Activated CD8-positive, alpha-beta memory T cell treated with anti-CD3 and anti-CD28 coated beads for 48 hours (primary cell): ENCODE results near the gene GGCT.

Experiments used
- DNase-seq, 3 experiments: peaks; one replicate each; pipeline ENCODE4 v3.0.0-alpha.2; 2020; ENCODE audit warnings: low read depth in 2 of 3, low spot score in 2 of 3

Gene GGCT

DNA sequence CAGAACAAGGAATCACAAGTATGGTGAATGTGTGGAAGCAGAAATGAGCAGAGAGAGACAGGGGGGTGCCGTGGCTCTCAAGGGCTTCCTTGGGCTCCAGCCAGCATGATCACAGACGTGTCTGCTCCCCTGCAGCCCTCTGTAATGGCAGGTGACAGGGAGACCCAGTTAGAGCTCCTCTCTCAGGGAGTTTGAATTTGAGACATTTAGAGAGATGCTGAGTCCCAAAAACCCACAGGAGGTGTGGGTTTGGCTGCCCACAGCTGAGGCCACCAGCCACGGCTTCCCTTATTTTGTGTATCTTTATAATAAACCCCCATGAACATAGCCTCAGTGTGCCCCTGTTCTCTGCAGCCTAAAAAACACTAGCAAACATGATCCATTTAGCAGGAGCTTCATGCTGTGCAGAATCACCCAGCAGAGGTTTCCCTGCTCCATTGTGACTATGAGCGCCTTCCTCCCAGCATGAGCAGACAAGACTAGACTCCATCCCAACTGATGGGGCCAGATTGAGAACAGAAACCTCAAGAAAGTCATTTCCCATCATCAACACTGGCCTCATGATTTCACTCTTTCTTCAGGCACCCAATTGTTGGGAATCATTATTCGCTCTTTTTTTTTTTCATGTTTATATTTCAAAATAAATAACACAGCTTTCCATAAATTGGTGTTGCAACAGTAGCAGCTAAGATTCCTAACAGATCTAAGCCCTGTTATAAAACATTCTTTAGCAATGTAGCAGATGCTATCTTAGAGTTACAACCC is 39.4 kb downstream of the GGCT start:
- no peak for DNase-seq

DNA sequence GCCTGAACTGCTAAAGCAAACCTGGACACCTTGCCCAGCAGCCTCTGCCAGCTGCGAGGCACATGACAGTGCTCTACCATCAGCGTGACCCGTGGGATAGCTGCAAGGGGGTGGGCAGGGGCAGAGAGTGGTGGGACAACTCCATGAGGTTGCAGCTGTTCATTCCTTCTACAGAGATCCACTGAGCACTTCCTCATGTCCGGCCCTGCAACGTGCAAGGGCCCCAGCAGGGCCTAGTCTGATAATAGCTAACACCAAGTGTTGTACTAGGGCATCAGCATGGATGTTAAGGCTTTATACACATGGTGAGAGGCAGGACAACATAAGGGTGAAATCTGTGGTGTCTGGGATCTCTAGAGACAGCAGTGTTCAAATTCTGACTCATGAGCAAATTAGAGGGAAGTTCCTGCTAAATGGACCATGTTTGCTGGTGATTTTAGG is 40.4 kb downstream of the GGCT start:
- no peak for DNase-seq

DNA sequence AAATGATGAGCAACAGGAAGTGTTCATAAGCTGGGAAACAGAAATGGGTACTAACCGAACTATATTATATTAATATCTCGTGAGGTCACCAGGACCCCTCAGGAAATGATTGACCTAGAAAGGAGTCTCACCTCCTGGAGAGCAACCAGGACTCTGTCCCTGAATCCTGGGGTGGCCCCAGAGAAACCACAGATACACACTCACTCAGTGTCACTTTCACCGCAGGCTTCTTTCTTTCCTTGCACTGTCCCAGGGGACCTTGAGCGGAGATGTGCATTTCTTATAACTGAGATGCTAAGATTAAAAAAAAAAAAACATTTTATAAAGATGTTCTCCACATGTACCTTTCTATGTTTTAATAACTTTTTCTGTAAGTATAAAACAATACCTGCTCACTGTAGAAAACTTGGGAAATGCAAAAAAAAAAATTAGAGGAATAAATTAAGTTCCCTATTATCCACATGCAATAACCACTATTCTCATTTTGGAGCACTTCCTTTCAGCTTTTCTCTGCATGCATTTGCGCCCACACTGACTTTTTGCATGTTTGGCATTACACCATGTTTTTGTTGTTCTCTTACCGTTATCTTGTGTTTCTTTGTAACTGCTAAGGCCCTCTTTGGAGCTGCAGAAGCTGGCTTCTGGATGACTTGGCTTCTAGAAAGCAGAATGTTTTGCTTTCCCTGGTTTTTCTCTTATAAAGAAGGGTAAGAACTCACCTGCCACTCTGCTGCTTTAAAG is 41.1 kb downstream of the GGCT start:
- DNase-seq = no peak

DNA sequence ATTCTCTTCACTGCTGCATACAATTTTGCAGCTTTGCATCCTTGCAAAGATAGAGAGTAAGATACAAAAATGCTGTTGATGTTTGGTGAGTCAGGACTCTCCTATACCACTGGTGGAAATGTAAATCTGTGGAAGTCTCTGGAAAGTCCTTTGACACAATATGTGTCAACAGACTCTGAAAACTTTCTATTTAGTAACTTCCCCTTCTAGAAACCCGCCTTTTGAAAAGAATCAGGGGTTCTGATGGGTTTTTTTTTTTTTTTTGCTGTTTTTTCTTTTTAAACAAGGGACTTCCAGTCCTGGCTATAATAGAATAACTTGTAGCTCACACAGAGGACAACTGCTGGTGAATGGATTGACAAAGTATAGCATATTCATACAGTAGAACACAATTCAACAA is 42.5 kb downstream of the GGCT start:
- DNase-seq = no peak

DNA sequence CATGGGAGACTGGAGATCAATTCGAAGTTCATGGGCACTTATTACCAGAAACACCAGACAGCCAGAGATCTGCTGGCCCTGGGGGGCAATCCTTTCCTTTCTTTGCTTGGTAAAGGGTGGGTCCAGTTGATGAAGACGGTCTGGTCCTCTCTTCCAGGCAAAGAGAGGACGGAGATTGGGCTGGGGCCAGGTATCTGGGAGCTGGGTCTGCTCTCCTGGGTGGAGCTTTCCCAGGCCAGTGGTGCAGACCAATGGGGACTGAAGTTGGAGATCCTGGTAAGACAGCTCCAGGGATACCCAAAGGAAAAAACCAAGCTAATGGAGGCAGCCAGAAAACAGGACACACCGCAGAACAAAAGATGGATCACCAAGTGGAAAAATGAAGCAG is 44.4 kb downstream of the GGCT start:
- no peak for DNase-seq

DNA sequence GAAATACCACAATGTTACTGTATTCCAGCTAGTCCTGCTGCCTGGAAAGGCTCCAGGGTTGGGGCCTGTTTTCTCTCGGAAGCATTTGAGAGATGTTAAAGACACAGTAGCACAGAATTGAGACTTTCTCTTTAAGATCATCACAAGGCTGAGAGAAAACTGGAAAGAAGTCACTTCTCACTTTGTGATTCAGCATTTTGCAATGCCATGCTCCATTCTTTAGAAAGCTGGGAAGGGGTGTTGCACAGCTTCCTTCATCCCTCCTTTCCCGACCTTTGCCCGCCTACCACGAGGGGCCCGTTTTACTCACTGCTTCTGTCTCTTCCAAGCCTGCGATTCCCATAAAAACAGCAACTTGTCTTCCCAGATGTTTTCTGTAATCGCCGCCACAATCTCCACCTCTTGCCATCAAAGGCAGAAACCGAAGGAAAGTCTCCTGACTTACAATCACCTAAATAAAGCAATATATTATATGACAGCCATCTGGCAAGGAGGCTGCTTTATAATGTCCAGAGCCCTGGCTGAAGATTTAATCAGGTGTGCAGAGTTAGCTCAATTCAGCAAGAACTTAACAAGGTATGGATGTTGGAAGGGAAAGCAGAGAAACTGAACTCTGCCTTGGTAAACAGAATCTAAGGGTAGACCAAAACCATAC is 44.9 kb downstream of the GGCT start:
- no peak for DNase-seq

DNA sequence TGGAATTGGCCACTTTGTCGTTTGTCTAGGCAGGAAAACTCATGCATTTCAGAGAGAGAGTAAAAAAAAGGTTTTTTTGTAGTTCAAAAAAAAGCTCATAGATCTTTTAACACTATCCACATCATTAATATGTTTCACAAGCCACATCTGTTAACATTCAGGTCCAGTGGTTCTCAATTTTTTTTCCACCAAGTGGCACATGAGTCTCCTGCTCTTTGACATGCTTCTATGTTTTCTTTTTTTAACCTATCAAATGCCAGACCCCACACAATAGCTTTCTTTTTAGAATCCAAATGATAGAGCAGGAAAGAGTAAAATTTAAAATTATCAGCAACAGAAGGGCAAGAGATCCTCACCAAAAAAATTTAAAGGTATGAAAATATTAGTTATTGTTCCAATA is 46.3 kb downstream of the GGCT start:
- no peak for DNase-seq

DNA sequence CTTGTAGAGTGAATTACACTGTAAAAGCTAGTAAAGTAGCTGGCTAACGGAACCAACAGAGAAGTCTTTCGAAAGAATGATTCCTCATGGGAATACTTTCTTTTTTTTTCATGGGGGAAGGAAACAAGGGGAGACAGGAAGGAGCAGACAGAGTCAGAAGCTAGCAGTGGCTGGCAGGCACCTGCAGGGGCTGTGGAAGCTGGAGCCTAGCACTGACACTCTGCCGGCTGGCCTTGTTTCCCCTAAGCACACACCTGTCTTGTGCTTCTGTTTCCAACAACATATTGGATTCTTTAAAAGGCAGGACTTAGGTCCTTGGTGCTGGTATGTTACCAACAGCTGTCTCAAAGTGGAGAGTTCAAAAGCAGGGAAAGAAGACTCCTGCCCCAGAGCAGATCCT is 50.7 kb downstream of the GGCT start:
- DNase-seq = no peak

DNA sequence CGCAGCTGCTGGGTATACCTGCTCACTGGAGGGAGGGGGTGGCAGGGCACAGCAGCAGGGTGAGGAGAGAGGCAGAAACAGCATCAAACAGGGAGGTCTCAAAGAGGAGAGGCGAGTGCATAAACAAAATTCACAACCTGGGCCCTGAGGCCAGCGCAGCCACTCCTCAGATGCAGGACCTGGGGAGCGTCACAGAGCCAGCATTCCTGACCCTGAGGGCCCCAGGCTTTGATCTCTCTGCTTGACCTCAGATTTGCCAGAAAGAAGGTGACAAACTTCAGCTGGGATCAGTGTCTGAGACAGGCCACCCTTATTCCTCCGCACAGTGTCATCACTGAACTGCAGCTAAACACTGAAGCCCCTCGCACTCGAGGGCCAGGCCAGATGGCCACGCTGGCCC is 51.6 kb downstream of the GGCT start:
- DNase-seq = no peak

DNA sequence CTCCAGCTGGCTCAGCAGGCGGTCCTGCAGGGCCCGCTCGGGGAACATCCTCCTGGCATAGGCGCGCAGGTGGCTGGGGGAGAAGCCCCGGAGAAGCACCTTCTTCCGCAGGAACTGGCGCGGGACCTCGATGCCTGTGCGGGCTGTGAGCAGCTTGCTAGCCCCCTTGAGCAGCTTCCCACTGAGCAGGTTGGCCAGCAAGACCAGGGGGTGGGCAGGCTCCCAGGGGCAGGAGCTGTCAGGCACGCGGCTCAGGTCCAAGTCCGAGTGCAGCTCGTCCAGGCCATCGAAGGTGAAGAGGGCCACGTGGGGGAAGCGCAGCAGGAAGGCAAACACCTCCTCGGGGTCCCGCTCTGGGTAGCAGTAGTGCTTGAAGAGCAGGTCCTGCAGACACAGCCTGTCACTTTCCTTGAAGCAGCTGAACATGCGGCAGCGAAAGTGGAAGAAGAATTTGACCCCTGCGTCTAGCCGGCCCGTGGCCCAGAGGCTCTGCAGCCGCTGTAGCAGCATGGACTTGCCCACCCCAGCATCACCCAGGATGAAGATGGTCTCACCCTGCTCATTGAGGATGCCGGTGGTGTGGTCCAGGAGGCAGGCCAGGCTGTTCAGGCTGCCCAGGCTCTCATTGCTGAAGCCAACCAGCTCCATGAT is 52.2 kb downstream of the GGCT start:
- DNase-seq = no peak

DNA sequence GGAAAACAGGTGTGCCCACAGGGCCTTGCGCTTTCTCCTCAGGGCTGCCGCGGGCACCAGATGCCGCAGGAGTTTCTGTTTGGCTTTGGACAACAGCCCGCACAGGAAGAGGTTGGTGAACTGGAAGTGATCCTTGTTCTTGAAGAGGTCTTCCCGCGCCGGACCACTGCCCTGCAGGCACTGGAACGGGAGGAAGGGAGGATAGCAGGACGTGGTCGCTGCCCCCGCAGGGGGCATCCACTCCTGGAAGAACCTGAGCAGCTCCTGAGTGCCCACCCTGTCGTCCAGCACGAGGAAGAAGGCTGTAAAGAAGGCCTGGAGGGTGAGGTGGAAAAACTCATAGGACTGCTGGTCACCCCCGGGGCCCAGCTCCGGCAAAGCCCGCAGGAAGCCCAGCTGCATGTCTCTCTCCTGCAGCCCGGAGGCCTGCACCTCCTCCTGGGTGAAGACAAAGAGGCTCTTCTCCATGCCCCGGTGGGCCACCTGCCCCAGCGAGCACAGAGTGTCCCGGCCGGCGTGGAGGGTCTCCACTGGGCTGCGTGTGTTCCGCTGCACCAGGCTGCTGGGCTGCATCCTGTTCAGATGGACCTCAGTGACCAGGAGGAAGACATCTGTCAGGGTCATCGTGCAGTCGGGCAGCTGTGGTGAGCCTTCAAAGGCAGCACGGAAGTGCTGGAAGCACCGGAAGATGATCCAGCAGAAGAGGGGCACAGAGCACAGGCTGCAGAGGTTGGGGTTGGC is 52.9 kb downstream of the GGCT start:
- DNase-seq = no peak

DNA sequence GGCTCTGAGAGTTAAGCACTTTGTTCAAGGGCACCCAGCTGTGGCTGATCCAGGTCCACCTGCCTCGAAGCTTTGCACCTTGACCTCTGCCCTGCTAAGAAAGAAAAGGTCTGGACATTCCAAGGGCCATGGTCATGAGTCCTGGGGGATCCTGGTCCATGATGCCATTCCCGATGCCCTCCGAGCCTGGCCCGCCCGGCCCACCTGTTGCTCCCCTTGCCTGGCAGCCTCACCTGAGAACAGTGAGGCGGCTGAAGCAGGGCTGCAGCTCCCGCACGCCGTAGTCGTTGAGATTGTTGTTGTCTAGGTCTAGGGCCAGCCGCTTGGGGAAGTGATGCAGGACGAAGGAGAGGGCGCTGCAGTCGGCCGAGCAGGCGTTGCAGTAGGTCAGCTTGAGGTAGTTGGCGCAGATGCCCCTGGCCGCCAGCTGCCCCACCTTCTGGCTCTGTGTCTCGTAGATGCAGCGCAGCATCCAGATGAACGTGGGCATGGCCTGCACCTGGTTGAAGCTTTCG is 53.6 kb downstream of the GGCT start:
- no peak for DNase-seq

DNA sequence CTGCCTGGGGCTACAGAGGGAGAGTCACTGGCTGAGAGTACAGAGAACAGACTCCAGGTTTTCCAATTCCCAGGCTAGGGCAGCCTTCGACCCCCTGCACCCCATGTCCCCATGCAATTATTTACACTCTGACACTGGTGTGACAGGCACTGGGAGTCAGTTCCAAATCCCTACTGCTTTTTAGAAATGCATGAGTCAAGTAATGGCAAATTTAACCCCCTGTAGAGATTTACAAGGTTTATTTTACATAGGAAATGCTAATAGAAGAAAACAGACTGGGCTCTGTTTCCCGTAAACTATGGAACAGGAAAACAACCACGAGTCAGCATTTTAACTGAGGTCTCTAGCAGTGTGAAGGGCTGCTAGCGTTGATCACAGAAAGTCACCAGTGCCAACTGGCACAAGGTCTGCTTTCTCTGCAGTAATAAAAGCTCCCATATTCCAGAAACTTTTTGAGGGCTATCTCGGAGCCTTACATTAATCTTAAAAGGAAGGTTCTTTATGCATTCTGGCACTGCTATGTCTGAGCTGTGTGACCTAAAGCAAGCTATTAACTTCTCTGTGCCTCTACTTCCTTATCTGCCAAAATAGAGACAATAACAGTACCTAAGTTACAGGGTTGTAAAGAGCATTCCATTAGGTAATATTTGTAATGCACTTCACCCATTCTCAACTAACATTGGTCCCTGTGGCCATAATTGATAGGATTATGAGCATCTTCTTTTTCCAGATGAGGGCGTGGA is 54.2 kb downstream of the GGCT start:
- DNase-seq = no peak

DNA sequence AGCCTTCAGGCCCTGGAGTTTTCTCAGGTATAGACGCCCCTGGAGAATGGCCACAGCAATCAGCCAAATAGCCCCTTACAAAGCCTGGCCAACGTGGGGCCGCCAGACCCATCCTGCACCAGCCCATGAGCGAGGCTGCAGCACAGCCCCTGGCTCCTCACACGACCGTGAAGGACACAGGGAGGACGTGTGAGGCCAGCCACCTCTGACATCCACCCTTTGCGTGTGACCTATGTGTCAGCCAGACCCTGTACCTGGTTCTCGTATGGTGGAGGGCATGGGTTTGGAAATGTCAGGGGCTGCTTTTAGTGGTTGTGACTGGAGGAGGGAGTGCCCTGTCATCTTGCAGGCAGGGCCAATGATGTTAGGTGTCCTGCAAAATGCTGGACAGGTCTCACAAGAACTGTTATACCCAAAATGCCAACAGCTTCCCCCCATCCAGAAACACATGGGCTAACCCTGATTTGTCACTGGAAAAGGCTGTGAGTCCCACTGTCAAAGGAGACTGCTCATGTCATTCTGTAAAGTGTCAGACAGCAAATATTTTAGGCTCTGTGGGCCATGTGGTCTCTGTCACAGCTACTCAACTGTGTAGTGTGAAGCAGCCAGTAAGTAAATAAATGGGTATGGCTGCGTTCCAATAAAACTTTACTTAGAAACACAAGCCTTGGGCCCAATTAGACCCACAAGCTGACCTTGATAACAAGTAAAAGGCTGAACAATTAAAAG is 56.0 kb downstream of the GGCT start:
- no peak for DNase-seq

DNA sequence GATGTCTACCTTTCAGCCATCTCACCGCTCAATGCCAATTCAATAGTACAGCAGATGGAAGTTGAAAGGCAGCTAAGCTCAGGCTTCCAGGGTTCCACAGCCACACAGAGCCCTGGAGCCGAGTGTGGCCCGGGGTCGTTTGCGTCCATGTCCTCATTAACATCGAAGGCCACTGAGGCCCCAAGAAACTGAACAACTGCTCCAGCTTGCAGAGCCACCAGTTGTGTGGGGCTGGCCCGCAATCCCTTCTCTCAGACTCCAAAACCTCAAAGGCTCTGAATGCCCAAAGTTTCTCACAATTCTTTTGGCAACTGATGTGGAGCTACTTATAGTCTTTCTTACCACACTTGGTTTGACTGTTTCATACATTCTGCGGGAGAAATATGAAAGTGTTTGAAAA is 57.2 kb downstream of the GGCT start:
- no peak for DNase-seq
